ENCODE results near the gene DYNC1H1.

- TF ChIP-seq CTCF (IDR thresholded peaks at IDR 0.05) (no peak), EZH2 (IDR thresholded peaks at IDR 0.05) (no peak), EZH2phosphoT487 (IDR thresholded peaks at IDR 0.05) (no peak)
Measured at GRCh38 chr14:102094101-102094500, 129.7 kb downstream of the DYNC1H1 start.
